Endothelial cell of umbilical vein (primary cell): ENCODE results near the gene RGS9.

Experiments
- EZH2 ChIP-seq: IDR thresholded peaks from 2 replicates; pipeline ENCODE4 v1.6.1; 2012; ENCODE audit warnings: borderline replicate concordance, low read depth, mild to moderate bottlenecking, moderate library complexity, low read length, inconsistent platforms; ENCODE audit not compliant: severe bottlenecking
- JUN ChIP-seq: IDR thresholded peaks from 2 replicates; pipeline ENCODE4 v1.6.1; 2011; ENCODE audit warnings: borderline replicate concordance, low read depth; ENCODE audit not compliant: insufficient read length, insufficient read depth
- POLR2A ChIP-seq: IDR thresholded peaks from 2 replicates; pipeline ENCODE4 v1.6.1; 2012; ENCODE audit warnings: low read depth, mild to moderate bottlenecking, control low read depth, low read length
- POLR2AphosphoS5 ChIP-seq: IDR thresholded peaks from 2 replicates; pipeline ENCODE4 v1.6.1; 2012; ENCODE audit warnings: low read depth, mild to moderate bottlenecking, control low read depth, low read length, moderate library complexity; ENCODE audit not compliant: insufficient read depth
- TF ChIP-seq, protein P1 (sequence below), 2 donors: IDR thresholded peaks; 1 replicate in 1 of 2; 2 replicates in 1 of 2; pipeline ENCODE4 v1.5.1; 2011; ENCODE audit warnings: low read length in 2 of 2, mild to moderate bottlenecking in 2 of 2, moderate library complexity in 2 of 2, control low read depth in 1 of 2, inconsistent platforms in 1 of 2, low read depth in 1 of 2; ENCODE audit not compliant: insufficient read depth in 1 of 2; ENCODE audit errors: extremely low read depth in 1 of 2
- TF ChIP-seq, protein P2 (sequence below): IDR thresholded peaks from 2 replicates; pipeline ENCODE4 v1.6.1; 2011; ENCODE audit not compliant: insufficient read depth, insufficient read length

DNA sequence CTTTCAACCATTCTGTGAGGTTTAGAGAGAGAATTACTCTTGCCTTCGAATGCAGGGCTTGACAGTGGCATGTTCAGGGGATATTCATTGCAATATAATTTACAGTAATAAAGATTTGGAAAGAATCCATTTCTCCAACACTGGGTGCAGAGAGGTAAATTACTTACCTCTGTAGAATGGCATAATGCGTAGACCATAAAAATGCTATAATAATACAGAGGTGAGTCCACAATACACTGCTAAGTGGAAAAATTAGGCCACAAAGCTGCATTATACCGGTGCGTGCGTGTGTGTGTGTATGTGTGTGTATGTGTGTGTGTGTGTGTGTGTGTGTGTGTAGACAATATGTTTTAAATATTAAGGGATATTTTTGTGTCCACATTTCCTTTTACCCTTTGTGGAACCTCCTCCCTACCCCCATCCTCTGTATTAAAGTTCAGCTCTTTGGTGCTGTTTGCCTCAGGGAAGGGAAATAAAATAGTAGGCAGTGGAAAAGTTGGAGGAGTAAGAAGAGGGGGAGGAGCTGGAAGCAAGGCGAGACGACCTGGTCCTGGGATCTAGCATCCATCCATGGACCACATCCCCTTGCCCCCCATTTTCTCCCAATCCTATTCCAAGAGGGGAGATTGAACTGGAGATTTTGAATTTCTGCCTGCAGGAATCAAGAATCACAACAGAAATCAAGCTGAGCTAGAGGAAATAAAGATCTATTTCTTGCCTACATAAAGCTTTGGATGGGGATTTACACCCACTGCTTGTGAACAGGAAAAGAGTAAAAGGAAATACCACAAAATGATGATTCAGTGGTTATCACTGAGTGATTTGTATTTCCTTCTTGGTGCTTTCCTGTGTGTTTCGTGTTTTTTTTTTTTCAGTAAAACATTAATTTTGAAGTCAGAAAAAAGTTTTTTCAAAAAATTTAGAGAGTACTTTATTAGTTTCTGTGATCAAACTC is 124.8 kb downstream of the RGS9 start:
- TF ChIP-seq, protein P1, sequence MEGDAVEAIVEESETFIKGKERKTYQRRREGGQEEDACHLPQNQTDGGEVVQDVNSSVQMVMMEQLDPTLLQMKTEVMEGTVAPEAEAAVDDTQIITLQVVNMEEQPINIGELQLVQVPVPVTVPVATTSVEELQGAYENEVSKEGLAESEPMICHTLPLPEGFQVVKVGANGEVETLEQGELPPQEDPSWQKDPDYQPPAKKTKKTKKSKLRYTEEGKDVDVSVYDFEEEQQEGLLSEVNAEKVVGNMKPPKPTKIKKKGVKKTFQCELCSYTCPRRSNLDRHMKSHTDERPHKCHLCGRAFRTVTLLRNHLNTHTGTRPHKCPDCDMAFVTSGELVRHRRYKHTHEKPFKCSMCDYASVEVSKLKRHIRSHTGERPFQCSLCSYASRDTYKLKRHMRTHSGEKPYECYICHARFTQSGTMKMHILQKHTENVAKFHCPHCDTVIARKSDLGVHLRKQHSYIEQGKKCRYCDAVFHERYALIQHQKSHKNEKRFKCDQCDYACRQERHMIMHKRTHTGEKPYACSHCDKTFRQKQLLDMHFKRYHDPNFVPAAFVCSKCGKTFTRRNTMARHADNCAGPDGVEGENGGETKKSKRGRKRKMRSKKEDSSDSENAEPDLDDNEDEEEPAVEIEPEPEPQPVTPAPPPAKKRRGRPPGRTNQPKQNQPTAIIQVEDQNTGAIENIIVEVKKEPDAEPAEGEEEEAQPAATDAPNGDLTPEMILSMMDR (IDR thresholded peaks at IDR 0.05; ENCODE audit: extremely low read depth in 1 of 2, insufficient read depth in 1 of 2, low read depth in 1 of 2, low read length in 2 of 2) = no peak
- TF ChIP-seq POLR2A = no peak
- TF ChIP-seq EZH2 = no peak
- TF ChIP-seq POLR2AphosphoS5 = no peak
- TF ChIP-seq JUN = peak; percentile 50
- TF ChIP-seq, protein P2, sequence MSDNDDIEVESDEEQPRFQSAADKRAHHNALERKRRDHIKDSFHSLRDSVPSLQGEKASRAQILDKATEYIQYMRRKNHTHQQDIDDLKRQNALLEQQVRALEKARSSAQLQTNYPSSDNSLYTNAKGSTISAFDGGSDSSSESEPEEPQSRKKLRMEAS = no peak
